Urinary bladder (tissue), 4 donors: Measurements from ENCODE around the gene SLC9A9. TPM values are rescaled to one million over a fixed set of nuclear protein-coding genes. Genes with fewer than 3 reads are reported as not detected.

Experiments
- DNase-seq: peaks from one replicate; pipeline ENCODE4 v3.0.0-alpha.2; 2015; ENCODE audit errors: extremely low spot score
- H3K27ac ChIP-seq: one replicate; pipeline ENCODE4 v1.5.1; 2013; ENCODE audit warnings: low read depth, mild to moderate bottlenecking, moderate library complexity
- H3K36me3 ChIP-seq: one replicate; pipeline ENCODE4 v1.6.1; 2013; ENCODE audit warnings: mild to moderate bottlenecking, moderate library complexity; ENCODE audit not compliant: insufficient read depth
- H3K4me1 ChIP-seq: one replicate; pipeline ENCODE4 v1.6.1; 2013; ENCODE audit warnings: mild to moderate bottlenecking, moderate library complexity; ENCODE audit not compliant: insufficient read depth
- H3K4me3 ChIP-seq: one replicate; pipeline ENCODE4 v1.5.1; 2013; ENCODE audit warnings: low read depth, low read length
- WGBS: extraction: QIAGEN DNeasy Blood & Tissue Kit; methylation state at CpG from one replicate; pipeline ENCODE4 v1.1.7; 2013; 5-methylcytosine and 5-hydroxymethylcytosine counted together
- polyA plus RNA-seq: library from polyadenylated mRNA; stranded (reverse); fragments of 200-250 nt; gene quantifications from one replicate; pipeline ENCODE4 v1.2.3, GENCODE V29; 2013
- total RNA-seq: library from RNA; depleted of rRNA; stranded (reverse); fragments of >200 nt; gene quantifications from one replicate; pipeline ENCODE4 v1.2.3, GENCODE V29; 2014
- donor health status: healthy with polysubstance abuse.
- donor health status: healthy.

The SLC9A9 gene
- total and polyA plus RNA-seq, 2 donors, result 28.7 to 46.2 TPM

DNA sequence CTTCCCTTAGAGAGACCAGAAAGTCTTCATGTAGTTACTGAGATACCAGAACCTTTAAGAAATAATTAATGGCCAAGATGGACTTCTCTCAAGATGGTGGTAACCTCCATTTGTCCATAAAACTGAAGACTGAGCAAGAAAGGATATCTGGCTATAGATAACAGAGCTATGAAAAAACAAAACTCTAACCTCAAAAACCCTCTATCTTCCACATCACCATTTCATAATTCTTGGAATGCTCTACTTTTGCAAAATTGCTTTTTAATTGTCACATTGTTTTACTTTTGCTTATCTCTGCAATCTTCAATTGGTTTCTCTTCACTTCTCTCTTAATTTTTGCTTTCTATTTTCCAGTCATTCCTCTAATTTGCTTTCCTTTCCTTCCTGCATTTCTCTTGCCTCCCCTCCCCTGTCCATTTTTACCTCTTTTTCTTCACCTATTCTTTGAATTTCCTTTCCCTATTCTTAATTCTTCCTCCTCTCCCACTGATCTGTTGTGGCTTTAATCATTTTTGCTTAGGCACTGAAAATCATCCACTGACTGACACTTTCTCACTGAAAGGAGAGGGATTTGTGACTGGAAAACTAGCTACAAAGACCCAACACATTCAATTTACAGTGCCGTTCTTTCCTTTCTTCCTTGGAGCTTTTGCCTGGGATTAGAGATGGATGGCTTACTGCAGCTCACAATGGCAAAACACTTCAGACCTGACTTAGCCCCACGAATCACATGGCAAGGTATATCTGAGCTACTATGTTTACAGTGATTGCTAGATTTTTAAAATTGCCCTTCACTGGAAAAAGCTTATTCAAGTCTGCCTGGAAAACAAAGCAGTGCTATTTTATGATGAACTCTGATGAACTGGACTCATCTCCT lies 485.9 kb downstream of the SLC9A9 start:
- H3K4me1 ChIP-seq, result no peaks in the 10 kb centered on the region
- H3K36me3 ChIP-seq, result no peaks in the 10 kb centered on the region
- 84% methylated on average over 2 of the region's 2 CpGs for WGBS
- DNase-seq, result no peak
- no peak overlapping the region for H3K27ac ChIP-seq
- H3K4me3 ChIP-seq, result no peak overlapping the region

DNA sequence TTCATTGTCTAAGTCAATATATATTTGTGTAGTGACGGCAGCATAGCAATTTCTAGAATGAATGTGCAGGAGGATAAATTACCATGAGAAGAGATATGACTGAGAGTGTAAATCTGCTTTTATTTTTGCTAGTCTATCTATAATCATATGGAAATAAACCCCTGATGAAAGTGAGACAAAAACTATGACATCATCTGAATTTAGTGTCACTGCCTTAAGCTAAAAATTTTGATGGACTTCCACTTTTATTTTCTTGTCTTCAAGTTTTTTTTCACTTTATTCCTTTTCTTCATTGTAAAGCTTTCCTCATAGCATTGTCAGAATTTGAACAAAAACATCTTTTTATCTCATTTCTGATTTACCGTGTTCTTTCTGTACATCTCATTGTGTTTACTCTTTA lies 486.7 kb downstream of the SLC9A9 start:
- DNase-seq, result no peak
- no peaks in the 10 kb centered on the region for H3K36me3 ChIP-seq
- 94% methylated on average over 2 of the region's 2 CpGs for WGBS
- H3K4me3 ChIP-seq, result no peak overlapping the region
- H3K27ac ChIP-seq, result no peak overlapping the region
- H3K4me1 ChIP-seq, result no peaks in the 10 kb centered on the region

DNA sequence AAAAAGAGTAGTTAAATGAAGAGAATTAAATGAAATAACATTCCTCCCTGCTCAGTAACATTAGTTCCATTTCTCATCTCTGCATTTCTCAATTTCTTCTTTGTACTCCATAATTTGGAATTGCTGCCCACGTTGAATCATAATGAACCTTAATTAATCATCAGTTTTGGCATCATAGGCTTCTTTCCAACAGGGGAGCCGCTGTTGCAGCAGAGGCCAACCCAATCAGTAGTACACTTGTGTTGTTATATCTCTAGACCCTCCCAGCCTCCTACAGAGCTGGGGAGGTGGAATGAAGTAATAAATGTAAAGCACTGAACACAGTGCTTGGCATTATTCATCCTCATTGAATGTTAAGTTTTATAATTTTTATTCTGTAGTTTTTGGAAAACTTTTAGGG lies 488.0 kb downstream of the SLC9A9 start:
- H3K4me1 ChIP-seq, result no peaks in the 10 kb centered on the region
- DNase-seq, result no peak
- H3K4me3 ChIP-seq, result no peak overlapping the region
- no peaks in the 10 kb centered on the region for H3K36me3 ChIP-seq
- 72% methylated on average over 2 of the region's 2 CpGs for WGBS
- H3K27ac ChIP-seq, result no peak overlapping the region

DNA sequence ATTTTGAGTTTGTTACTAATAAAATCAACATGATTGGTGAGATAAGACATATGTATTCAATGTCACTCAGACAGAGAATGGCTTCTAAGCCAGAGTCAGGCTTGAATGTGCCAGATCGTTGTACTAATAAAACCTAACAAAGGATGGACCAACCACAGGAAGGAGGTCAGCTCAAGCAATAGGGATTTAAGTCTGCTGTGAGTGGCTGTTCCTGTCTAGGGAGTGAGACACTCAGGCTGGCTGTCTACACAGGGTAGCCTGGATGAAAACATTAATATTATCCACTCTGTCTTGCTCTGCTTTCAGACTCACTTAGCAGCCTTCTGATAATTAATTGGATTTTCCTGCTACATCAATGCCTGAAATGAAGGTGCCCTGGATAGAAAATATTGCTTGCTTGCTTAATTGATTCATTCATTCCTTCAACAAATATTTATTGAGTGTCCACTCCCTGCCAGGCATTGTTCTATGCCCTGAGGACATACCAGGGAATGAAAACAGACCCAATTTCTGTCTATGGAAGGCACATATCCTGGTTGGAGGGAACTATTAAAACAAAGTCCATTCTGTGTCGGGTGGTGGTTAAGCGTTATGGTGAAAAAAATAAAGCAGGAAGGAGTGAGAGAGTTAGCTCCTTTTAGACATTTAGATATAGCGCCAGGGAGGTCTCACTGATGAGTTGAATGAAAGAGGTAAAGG lies 489.3 kb downstream of the SLC9A9 start:
- Histone ChIP-seq H3K4me3 (no peak overlapping the region), H3K4me1 (no peaks in the 10 kb centered on the region), H3K27ac (no peak overlapping the region), H3K36me3 (no peaks in the 10 kb centered on the region)
- DNase-seq, result no peak
- WGBS, result 74% methylated on average over 4 of the region's 4 CpGs

DNA sequence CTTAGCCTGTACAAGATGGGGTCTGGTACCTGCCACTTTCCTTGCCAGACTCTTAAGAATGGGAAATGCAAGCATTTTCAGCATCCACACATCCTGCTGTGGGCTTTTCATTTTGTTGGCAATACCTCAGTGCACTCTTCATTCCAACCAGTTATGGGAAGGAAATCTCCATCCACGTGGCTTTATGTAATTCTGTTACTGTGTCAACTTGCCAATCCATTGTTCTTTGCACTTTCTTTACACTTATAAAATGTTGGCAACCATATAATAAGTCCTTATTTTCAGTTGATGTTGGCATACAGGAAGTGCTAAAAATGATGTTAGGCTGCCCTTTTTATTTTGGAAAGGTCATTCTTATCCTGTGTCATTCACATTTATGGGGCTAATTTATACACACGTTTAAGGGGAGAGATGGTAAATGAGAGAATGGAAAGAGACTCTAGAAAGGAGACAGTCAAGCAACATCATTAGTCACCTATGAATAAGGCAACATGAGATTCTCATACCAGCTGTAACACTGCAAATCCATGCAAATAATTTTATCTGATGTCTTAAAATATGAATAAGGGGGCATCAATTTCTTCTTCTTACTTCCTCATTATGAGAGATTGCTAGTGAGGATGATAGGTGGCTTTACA lies 490.0 kb downstream of the SLC9A9 start:
- H3K4me3 ChIP-seq, result no peak overlapping the region
- WGBS, result 37% methylated on average over 2 of the region's 2 CpGs
- H3K36me3 ChIP-seq, result no peaks in the 10 kb centered on the region
- H3K27ac ChIP-seq, result no peak overlapping the region
- H3K4me1 ChIP-seq, result no peaks in the 10 kb centered on the region
- no peak for DNase-seq

DNA sequence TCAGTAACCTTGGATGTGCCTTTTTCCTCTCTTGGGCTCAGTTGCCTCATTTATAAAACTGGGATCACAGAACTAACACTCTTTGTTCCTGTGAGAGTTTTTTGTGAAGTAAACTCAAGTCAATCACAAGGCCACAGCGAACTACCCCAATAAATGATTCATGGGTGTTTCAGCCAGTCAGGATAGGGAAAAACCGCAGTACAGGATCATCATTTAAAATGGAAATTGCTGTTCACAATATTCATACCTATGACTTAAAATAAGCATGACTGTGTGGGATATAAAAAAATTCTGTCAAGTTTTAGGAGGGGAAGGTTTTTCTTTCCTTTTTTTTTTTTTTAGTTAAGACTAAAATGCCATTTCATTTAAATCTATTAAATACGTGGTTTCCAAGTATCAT lies 490.6 kb downstream of the SLC9A9 start:
- H3K4me1 ChIP-seq, result no peaks in the 10 kb centered on the region
- WGBS, result 90% methylated on average over 3 of the region's 3 CpGs
- no peak overlapping the region for H3K27ac ChIP-seq

DNA sequence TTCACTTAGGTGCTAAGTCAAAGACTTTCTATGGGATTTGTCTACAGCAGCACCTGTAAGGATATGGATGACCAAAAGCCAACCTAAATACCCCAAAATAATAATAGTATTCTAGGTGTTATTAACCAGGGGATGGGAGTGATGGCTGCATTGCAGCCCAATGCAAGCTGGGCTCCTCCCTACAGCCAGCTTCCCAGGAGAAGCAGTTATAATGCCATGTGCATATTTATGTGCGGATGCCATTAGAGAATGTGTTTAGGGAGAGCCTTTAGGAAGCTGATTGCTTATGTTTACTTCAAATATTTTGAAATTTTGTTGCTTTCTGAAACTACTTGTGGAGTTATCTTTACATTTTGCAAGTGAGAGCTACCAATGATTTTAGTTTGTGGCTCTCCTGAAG lies 491.4 kb downstream of the SLC9A9 start:
- no peaks in the 10 kb centered on the region for H3K36me3 ChIP-seq
- no peak for DNase-seq
- 95% methylated on average over 1 of the region's 1 CpG for WGBS
- H3K27ac ChIP-seq, result no peak overlapping the region
- no peak overlapping the region for H3K4me3 ChIP-seq
- H3K4me1 ChIP-seq, result no peaks in the 10 kb centered on the region

More for the DNA sequence above, 490.6 kb downstream of the SLC9A9 start:
- DNase-seq, result no peak
- Histone ChIP-seq H3K4me3 (no peak overlapping the region), H3K36me3 (no peaks in the 10 kb centered on the region)

DNA sequence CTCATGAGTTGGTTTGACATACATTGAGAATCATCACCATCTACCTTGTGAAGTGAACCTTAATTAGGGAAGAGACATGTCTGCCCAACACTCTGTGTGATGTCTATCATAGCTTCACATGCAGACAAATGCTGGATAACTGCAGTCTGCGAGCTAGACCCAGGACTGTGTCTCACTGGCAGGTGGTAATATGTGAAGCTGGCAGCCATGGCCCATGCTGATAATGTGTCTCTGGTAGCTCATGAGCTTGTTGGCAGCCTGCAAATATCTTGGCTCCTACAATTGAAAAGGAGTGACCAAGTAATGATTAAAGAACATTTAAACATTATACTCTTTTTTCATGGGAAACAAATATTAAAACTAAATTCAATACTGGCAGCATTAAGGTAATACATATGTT lies 493.9 kb downstream of the SLC9A9 start:
- Histone ChIP-seq H3K36me3 (no peaks in the 10 kb centered on the region), H3K4me1 (no peaks in the 10 kb centered on the region), H3K27ac (no peak overlapping the region), H3K4me3 (no peak overlapping the region)
- WGBS, result 100% methylated on average over 1 of the region's 1 CpG
- DNase-seq, result no peak

DNA sequence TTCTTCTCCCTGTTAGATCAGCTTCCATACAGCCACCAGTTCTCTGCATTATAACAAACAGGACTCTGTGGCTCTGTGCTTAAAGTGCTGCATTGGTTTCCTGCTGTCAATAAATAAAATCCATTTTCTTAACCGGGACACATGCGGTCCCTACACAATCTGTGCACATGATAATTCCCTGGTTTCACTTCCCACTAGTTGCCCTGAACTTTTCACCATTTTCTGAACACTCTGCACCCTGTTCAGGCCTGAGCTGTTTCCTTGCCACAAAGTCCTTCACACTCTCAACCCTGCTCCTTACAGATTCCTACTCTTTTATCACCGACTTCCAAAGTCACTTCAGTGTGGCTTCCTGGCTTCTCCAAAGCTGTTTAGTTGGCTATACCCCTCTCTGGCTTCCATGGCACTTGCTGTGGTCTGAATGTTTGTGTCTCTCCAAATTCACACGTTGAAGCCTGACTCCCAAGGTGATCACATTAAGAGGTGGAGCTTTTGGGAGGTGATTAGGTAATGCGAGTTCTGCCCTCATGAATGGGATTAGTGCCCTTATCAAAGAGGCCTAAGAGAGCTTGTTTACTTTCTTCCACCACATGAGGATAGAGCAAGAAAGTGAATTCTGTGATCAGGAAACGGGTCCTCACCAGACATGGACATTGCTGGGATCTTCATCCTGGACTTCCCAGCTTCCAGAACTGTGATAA lies 495.3 kb downstream of the SLC9A9 start:
- no peak overlapping the region for H3K27ac ChIP-seq
- H3K4me1 ChIP-seq, result no peaks in the 10 kb centered on the region
- no peak overlapping the region for H3K4me3 ChIP-seq
- WGBS, result 88% methylated on average over 6 of the region's 6 CpGs
- H3K36me3 ChIP-seq, result no peaks in the 10 kb centered on the region
- DNase-seq, result no peak

DNA sequence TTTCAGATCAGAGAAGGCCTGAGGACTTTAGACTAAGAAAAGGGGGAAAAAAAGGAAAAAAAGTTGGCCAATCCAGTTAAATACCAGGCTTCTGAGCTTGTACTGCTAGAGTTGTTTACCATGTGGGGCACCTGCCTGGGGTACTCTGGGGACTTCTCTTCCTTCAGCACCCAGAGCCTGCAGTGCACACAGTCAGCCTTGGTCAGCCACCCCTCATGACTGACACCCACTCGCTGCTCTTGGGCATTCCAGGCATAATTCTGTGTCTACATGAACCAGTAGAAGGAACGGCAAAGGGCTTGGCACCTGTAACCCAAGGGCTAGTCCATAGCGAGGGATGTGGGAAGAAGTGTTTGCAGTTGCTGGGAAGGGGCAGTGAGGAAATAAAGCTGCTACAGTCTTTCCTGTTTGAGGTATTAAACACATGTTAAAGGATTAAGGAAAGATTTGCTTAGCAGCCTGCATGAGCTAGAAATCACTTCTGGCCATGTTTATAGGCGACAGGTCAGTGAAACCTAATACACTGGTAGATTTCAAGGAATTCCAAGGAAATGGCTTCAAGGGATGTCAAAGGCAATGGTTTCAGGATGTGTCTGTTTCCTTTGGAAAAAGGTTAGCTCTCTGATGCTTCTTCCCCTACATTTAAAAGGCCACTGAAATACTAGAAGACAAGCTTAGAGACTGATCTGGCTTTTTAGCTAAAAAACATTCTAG lies 496.2 kb downstream of the SLC9A9 start:
- Histone ChIP-seq H3K36me3 (no peaks in the 10 kb centered on the region), H3K27ac (no peak overlapping the region), H3K4me3 (no peak overlapping the region), H3K4me1 (no peaks in the 10 kb centered on the region)
- no peak for DNase-seq
- 71% methylated on average over 4 of the region's 4 CpGs for WGBS

DNA sequence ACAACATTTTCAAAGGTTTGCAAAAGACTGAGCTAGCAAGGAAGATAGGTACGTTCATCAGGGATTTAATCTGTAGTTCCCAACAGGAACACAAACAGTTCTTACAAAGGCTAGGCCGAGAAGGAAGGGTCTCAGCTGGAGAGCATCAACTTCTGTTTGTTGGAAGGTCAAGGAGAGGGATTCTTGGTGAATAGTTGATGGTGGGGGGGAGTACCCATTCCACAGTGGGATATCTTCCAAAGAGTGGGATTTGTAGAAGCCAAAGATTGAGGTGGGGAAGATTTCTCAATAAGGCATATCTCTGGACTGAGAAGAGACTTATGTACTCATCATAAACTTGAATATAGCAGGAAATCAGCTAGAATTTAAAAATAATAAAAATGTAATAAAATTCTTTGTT lies 496.9 kb downstream of the SLC9A9 start:
- Histone ChIP-seq H3K27ac (no peak overlapping the region), H3K4me1 (no peaks in the 10 kb centered on the region), H3K36me3 (no peaks in the 10 kb centered on the region), H3K4me3 (no peak overlapping the region)
- DNase-seq, result no peak
- WGBS, result 46% methylated on average over 2 of the region's 2 CpGs

DNA sequence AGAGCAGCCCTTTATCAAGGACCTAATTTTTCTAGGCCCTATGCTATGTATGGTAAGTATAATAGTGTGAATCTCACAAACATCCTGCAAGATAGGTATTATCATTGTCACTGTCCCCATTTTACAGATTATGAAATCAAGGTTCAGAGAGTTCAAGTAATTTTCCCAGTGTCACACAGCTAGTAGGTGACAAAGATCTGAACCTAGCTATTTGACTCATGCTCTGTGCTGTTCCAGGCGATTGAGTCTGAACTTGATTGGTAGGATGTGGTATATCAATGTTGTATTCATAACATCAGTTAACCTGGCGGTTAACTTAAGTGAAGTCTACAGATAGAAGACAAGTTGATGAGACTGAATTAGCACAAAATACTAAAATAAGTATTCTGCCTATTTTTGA lies 498.8 kb downstream of the SLC9A9 start:
- H3K4me1 ChIP-seq, result no peaks in the 10 kb centered on the region
- H3K27ac ChIP-seq, result no peak overlapping the region
- DNase-seq, result no peak
- H3K36me3 ChIP-seq, result no peaks in the 10 kb centered on the region
- H3K4me3 ChIP-seq, result no peak overlapping the region
- 93% methylated on average over 2 of the region's 2 CpGs for WGBS
